ENCODE results near the gene ANKRD44. TPM values are rescaled to one million over a fixed set of nuclear protein-coding genes. Genes with fewer than 3 reads are reported as not detected.
A peak's percentile ranks its signal among the peaks of the same experiment; 100 is the strongest.

ANKRD44 gene
- total RNA-seq, 2 experiments from 2014 or later, result 210 to 249 TPM

DNA sequence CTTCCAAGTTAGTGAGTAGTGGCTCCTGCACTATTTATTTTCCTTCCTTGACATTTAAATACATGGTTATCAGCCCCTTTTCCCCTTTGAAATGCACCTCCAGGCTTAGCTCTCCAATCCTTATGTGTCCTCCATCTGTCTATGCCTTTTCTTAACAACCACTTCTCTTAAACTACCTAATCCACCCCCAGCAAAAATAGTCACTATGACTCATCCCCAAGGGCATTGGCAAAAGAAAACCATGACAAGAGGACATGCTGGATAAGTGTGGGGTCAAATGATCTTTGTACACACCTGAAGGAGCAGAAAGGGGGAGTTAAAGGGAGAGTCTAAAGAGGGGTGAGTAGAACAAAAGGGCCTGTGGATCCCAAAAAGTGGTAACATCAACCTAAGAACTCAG, 127.2 kb downstream of the ANKRD44 start:
- ATAC-seq (no peak), DNase-seq (no peak)
- Mint-ChIP-seq H3K4me1 (peaks cover 45% of the 10 kb centered on the region), H3K36me3 (peaks cover 66% of the 10 kb centered on the region), H3K27me3 (no peaks in the 10 kb centered on the region), H3K4me3 (no peak overlapping the region), H3K9me3 (ENCODE audit: low read depth) (no peaks in the 10 kb centered on the region), H3K27ac (no peak overlapping the region)
- CTCF ChIA-PET, result interaction anchor here (1.7 to 2.6 kb wide), 2 partner anchors 15 to 70 kb away, joined by 7 to 8 read pairs; no protein-coding TSS in a partner anchor

DNA sequence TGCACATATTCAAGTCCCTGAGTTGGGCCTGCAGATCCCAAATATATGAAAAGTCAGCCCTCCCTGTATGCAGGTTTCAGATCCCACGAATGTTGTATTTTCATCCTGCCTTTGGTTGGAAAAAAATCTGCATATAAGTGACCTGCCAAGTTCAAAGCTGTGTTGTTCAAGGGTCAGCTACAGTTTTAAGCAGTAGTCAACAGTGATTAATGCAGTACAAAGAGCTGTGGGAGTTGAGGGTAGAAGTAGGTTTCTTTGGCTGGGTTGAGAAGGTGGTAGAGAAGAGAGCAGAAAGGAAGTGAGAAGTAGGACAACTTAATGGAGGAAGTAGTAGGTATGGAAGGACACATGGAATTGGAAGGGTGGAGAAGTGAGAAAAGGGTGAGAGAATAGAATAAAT, 127.9 kb downstream of the ANKRD44 start:
- Mint-ChIP-seq H3K36me3 (peaks cover 63% of the 10 kb centered on the region), H3K4me1 (peaks cover 38% of the 10 kb centered on the region), H3K4me3 (no peak overlapping the region), H3K27ac (peak overlapping the region; percentile 0), H3K27me3 (no peaks in the 10 kb centered on the region), H3K9me3 (ENCODE audit: low read depth) (no peaks in the 10 kb centered on the region)
- ATAC-seq (no peak), DNase-seq (no peak)
- CTCF ChIA-PET, result interaction anchor here (1.0 to 2.6 kb wide), 3 partner anchors 9 to 69 kb away, joined by 3 to 7 read pairs (median 5); no protein-coding TSS in a partner anchor

DNA sequence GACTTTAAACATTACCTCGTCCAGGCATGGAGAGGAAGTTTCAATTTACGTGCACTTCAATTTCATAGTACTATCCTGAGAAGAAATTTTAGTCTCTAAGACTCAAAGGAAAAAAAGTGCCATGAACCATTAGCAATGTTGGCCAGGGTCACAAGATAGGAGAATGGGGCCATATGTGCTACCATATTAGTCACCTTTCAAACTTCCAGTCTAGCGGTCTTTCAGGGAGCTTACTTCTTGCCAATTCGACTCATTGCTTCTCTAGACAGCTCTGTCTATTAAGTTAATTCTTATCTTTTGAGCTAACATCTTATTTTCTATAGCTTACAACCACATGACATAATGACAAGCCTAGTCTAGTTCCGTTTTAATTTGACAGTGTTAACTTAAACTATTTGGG, 129.1 kb downstream of the ANKRD44 start:
- H3K9me3 Mint-ChIP-seq (ENCODE audit: low read depth), result no peaks in the 10 kb centered on the region
- ATAC-seq (no peak), DNase-seq (no peak)
- H3K4me3 Mint-ChIP-seq, result no peak overlapping the region
- peaks cover 33% of the 10 kb centered on the region for H3K4me1 Mint-ChIP-seq
- CTCF ChIA-PET, result interaction anchor here (1.2 to 2.6 kb wide), 3 partner anchors 9 to 68 kb away, joined by 3 to 7 read pairs (median 5); no protein-coding TSS in a partner anchor
- H3K36me3 Mint-ChIP-seq, result peaks cover 61% of the 10 kb centered on the region
- no peak overlapping the region for H3K27ac Mint-ChIP-seq
- no peaks in the 10 kb centered on the region for H3K27me3 Mint-ChIP-seq

DNA sequence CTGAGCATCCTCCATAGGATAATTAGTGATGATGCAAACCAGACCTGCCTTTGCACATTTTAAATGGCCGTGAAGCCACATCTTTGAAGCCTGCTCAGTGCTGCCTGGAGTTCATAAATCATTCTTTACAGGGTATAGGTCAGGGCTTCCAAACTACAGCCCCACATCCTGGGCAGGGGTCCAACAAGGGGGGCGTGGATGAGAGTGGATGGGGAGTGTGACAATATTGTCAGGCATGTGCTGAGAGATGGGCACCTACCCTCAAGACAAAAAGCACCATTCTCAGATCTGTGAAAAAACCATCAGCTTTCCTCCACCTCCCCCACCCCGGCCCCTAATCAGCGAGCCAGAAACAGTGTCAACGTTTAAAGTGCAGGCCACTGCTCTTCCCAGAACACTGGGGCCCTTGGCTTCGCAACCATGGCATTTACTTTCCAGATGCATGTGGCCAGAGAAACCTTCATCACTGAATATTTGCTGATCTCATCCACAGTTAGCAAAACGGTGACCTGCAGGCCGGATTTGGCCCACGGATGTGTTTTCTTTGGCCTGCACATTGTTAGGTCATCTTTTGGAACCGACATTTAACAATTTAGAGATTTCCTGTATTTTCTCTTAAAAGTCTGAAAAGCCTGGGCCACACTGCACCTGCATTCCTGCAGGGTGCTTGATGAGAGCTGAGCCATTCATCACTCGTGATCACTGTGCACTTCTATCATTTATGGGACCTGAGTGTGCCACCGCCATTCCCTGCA, 130.7 kb downstream of the ANKRD44 start:
- Mint-ChIP-seq H3K9me3 (ENCODE audit: low read depth) (no peaks in the 10 kb centered on the region), H3K27me3 (no peaks in the 10 kb centered on the region), H3K27ac (peak overlapping the region; percentile 3), H3K4me3 (no peak overlapping the region), H3K36me3 (peaks cover 53% of the 10 kb centered on the region), H3K4me1 (peaks cover 31% of the 10 kb centered on the region)
- DNase-seq (no peak), ATAC-seq (no peak)
- CTCF ChIA-PET, result interaction anchor here (1.0 to 2.7 kb wide), 3 partner anchors 11 to 45 kb away, joined by 3 to 12 read pairs (median 6); no protein-coding TSS in a partner anchor

DNA sequence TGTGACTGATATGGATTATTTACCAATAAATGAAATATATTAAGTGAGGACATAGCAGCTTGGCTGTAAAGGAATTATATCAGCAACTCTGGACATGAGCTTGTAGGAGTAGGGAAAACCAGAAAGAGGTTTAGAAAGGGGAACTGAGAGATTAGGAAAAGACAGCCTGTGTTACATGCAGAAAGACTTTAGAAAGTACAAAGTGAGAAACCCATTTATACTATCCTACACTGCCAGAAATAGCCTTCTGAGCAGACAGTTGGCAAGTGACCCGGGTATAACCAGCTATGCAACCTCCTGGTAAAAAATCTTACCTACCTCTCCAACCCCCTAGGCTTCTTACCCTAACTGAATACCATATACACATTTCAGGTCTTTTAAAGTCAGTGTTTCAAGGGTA, 134.1 kb downstream of the ANKRD44 start:
- no peak for DNase-seq
- no peak overlapping the region for H3K27ac Mint-ChIP-seq
- CTCF ChIA-PET, result interaction anchor here (2.2 kb wide), 1 partner anchor 15 kb away, joined by 4 read pairs; no protein-coding TSS in a partner anchor
- H3K9me3 Mint-ChIP-seq (ENCODE audit: low read depth), result no peaks in the 10 kb centered on the region
- no peak for ATAC-seq
- H3K4me1 Mint-ChIP-seq, result peaks cover 14% of the 10 kb centered on the region
- no peaks in the 10 kb centered on the region for H3K27me3 Mint-ChIP-seq
- H3K36me3 Mint-ChIP-seq, result peaks cover 34% of the 10 kb centered on the region
- no peak overlapping the region for H3K4me3 Mint-ChIP-seq

DNA sequence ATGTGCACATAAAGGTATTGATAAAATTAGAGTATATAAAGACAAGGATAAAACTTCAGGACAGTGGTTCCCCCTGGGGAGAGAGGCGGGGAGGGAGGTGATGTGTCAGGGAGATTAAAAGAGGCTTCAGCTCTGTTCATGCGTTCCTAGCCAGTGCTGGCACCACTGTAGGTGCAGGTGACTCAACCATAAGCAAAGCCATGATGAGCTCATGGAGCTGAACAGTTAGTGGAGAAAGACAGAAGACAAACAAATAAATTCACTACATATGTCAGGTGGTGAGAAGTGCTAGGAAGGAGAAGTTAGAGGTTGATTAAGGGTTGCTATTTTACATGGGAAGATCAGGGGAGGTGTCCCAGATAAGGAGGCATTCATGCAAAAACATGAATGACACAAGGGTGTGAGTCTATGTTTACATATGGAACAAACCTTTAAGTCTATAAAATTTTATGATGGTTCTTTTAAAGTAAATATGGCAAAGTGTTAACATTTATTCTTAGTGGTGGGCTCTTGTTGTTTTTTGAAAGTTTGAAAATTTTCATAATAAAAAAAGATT, 136.0 kb downstream of the ANKRD44 start:
- CTCF ChIA-PET, result interaction anchor here (1.8 kb wide), 1 partner anchor 61 kb away, joined by 4 read pairs; no protein-coding TSS in a partner anchor
- Mint-ChIP-seq H3K27ac (no peak overlapping the region), H3K4me3 (no peak overlapping the region), H3K36me3 (peaks cover 22% of the 10 kb centered on the region), H3K9me3 (ENCODE audit: low read depth) (no peaks in the 10 kb centered on the region), H3K27me3 (no peaks in the 10 kb centered on the region), H3K4me1 (peaks cover 16% of the 10 kb centered on the region)
- DNase-seq (no peak), ATAC-seq (no peak)

DNA sequence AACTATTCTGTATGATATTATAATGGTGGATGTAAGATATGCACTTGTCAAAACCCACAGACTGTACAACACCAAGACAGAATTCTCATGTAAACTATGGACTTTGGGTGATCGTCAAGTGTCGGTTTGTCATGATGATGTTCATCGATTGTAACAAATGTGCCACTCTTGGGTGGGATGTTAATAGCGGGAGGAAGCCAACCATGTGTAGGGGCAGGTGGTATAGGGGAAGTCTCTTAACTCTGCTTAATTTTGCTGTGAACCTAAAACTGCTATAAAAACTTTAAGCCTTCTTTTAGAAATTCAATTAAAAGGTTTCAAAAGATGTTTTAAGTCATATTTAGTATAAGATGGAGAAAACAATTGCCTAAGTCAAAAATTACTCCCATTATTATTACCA, 139.0 kb downstream of the ANKRD44 start:
- Mint-ChIP-seq H3K27ac (no peak overlapping the region), H3K36me3 (peaks cover 20% of the 10 kb centered on the region), H3K27me3 (no peaks in the 10 kb centered on the region), H3K4me3 (no peak overlapping the region), H3K9me3 (ENCODE audit: low read depth) (no peaks in the 10 kb centered on the region), H3K4me1 (peaks cover 34% of the 10 kb centered on the region)
- CTCF ChIA-PET, result interaction anchor here (1.0 to 2.3 kb wide), 2 partner anchors 58 to 251 kb away, joined by 3 to 7 read pairs; no protein-coding TSS in a partner anchor
- DNase-seq, result no peak
- no peak for ATAC-seq

DNA sequence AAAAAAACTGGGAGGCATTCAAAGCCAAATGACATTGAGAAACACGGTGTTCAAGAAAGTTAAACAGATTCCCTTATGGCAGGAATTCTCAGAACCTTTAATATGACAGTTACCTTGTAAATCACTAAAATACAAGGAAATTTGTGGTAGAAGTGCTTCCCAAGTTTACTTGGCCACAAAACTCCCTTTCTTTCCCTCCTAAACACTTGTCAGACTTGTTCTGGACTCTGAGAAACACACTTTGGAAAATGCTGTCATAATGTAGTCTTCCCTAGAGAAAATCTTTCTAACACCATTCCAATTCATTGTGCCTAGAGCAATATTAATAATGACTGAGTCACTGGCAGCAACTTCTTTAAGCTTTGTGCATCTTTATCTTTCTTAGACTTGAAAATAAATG, 140.4 kb downstream of the ANKRD44 start:
- H3K9me3 Mint-ChIP-seq (ENCODE audit: low read depth), result no peaks in the 10 kb centered on the region
- no peak overlapping the region for H3K4me3 Mint-ChIP-seq
- H3K36me3 Mint-ChIP-seq, result peaks cover 18% of the 10 kb centered on the region
- no peaks in the 10 kb centered on the region for H3K27me3 Mint-ChIP-seq
- peaks cover 31% of the 10 kb centered on the region for H3K4me1 Mint-ChIP-seq
- CTCF ChIA-PET, result no interaction called here
- no peak overlapping the region for H3K27ac Mint-ChIP-seq
- ATAC-seq, result no peak
- DNase-seq, result no peak

DNA sequence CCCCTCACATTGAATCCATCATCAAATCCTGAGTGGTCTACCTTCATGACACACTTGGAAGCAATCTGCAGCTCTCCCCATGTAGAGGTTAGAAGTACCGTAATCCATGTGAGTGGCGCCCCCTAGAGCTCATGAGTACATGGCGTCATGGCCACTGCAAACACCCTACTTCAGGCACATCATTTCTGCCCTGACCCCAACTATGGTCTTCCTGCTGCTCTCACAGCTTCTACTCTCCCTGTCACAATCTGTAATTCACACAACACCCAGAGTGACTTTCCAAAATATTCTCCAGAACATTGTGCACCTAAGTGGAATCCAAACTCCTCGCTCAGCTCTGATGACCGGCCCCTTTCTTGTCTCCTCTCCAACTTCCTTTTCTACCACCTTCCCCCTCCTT, 141.9 kb downstream of the ANKRD44 start:
- ATAC-seq (peak; percentile 79), DNase-seq (peak; percentile 79)
- Mint-ChIP-seq H3K4me3 (no peak overlapping the region), H3K9me3 (ENCODE audit: low read depth) (no peaks in the 10 kb centered on the region), H3K4me1 (peaks cover 33% of the 10 kb centered on the region), H3K27ac (peak overlapping the region; percentile 45), H3K27me3 (no peaks in the 10 kb centered on the region), H3K36me3 (peaks cover 18% of the 10 kb centered on the region)
- CTCF ChIA-PET, result interaction anchor here (0.6 to 3.1 kb wide), 20 partner anchors 9 to 185 kb away, joined by 3 to 33 read pairs (median 5); no protein-coding TSS in a partner anchor

DNA sequence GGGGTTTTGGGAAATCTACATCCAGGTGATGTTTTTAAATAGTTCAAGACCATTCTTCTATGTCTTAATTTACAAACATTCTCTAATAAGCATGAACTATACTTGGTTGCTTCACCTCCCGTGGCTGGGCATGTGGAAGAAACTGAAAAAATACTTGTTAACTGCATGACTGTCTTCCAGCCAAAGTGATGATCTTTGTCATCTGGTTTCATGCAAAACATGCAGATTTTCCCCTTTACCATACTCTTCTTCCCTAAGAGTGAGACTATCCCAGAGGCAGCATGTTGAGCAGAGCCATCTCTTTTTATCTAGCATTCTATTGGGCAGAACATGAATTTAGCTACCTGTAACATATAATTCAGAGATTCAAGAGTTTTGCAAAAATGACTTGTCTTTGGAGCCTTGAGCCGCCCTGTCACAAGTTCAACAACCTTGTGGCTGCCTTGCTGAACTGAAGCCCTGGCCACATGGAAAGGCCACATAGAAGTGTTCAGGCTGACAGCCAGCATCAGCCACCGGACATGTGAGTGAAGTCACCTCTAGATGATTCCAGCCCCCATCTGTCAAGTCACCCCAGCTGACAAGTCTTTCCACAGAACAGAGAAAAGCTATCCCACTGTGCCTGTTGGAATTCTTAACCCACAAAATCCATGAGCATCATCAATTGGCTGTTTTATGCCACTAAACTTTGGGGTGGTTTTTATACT, 142.8 kb downstream of the ANKRD44 start:
- H3K4me1 Mint-ChIP-seq, result peaks cover 41% of the 10 kb centered on the region
- ATAC-seq, result no peak
- DNase-seq, result no peak
- H3K27me3 Mint-ChIP-seq, result no peaks in the 10 kb centered on the region
- CTCF ChIA-PET, result interaction anchor here (0.8 to 3.1 kb wide), 13 partner anchors 9 to 186 kb away, joined by 3 to 33 read pairs (median 5); no protein-coding TSS in a partner anchor
- no peak overlapping the region for H3K4me3 Mint-ChIP-seq
- H3K36me3 Mint-ChIP-seq, result peaks cover 18% of the 10 kb centered on the region
- no peak overlapping the region for H3K27ac Mint-ChIP-seq
- H3K9me3 Mint-ChIP-seq (ENCODE audit: low read depth), result no peaks in the 10 kb centered on the region

DNA sequence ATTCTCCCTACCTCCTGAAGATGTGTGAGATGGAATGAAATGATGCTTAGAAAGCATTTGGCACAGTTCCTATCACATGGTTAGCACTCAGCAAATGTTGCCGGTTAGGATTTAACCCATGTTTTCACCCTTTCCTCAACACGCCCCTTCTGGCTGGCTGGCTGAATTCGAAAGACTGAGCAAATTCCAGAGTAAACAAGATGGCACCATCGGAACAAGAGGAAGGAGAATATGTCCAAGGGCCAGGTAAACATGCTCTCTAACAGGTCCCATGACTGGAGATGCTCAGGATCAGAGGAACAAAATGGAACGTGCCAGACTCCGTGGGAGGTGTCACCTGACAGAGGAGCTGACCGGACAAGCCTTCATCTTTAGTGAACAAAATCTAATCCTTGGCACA, 145.6 kb downstream of the ANKRD44 start:
- Mint-ChIP-seq H3K4me1 (peaks cover 64% of the 10 kb centered on the region), H3K4me3 (no peak overlapping the region), H3K27me3 (no peaks in the 10 kb centered on the region), H3K36me3 (peaks cover 17% of the 10 kb centered on the region), H3K27ac (no peak overlapping the region), H3K9me3 (ENCODE audit: low read depth) (no peaks in the 10 kb centered on the region)
- CTCF ChIA-PET, result interaction anchor here (1.1 kb wide), 1 partner anchor 28 kb away, joined by 4 read pairs; no protein-coding TSS in a partner anchor
- DNase-seq, result no peak
- no peak for ATAC-seq

DNA sequence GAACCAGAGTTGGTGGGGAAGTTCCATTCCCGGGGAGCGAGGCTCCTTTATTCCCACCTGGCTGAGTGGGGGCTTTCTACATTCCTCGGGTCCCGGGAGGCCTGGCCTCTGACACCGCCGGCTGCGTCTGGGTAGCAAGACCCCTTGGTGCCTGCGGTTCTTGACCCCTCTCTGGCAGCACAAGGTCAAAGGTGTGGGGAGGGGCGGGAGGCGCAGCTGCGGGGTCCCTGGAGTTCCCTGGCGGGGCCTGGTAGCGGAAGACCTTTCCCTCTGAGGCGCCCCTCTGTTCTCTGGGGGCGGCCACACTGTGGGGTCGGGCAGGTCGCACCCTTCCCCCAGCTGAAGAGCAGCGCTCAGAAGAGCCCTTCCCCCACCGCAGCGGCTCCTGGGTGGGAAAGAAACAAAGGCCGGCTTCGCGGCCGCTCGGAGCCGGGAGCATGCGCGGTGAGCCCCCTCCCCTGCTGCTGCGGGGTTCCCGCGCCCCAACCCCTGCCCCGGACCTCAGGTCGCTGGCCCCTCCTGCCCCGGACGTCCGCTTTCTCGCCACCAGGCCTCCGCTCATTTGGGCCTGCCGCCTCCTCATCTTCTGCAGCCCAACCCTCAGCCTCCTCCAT, 146.3 kb downstream of the ANKRD44 start:
- peaks cover 68% of the 10 kb centered on the region for H3K4me1 Mint-ChIP-seq
- no peak for DNase-seq
- ATAC-seq, result no peak
- H3K36me3 Mint-ChIP-seq, result peaks cover 15% of the 10 kb centered on the region
- no peaks in the 10 kb centered on the region for H3K9me3 Mint-ChIP-seq (ENCODE audit: low read depth)
- no peak overlapping the region for H3K4me3 Mint-ChIP-seq
- CTCF ChIA-PET, result no interaction called here
- H3K27ac Mint-ChIP-seq, result no peak overlapping the region
- no peaks in the 10 kb centered on the region for H3K27me3 Mint-ChIP-seq

DNA sequence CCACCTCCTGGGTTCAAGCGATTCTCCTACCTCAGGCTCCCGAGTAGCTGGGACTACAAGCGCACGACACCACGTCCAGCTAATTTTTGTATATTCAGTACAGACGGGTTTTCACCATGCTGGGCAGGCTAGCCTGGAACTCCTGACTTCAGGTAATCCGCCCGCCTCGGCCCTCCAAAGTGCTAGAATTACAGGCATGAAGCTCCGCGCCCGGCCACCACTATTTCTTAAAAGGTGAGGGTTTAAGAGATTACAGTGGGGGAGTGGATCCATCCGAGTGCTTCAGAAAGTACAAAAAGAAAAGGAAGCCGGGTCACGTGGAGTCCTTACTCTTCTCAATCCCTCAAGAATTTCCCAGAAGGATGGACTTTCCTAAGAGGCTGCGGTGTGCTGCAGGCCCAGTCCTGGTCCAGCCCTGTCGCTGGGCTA, 146.9 kb downstream of the ANKRD44 start:
- ATAC-seq, result no peak
- Mint-ChIP-seq H3K27me3 (no peaks in the 10 kb centered on the region), H3K27ac (no peak overlapping the region), H3K4me3 (no peak overlapping the region), H3K36me3 (peaks cover 14% of the 10 kb centered on the region), H3K9me3 (ENCODE audit: low read depth) (no peaks in the 10 kb centered on the region), H3K4me1 (peaks cover 68% of the 10 kb centered on the region)
- CTCF ChIA-PET, result no interaction called here
- no peak for DNase-seq

All from activated CD8-positive, alpha-beta memory T cell treated with anti-CD3 and anti-CD28 coated beads, Interleukin-2, amount 10 ng/mL, durations not matched to agents 7 days and 5 days (primary cell).